Gastroesophageal sphincter (tissue), 3 donors: ENCODE measurements around the gene KIRREL1.

Source experiments
- CTCF ChIP-seq, 4 experiments: fragments of 200-600 bp in 2 of 4; fragments of 450-650 bp in 2 of 4; sonication (generic) in 1 of 4; IDR thresholded peaks; one replicate each; pipeline ENCODE4 v1.5.1; 2017 to 2019; ENCODE audit warnings: antibody characterized with exemption in 4 of 4, mild to moderate bottlenecking in 2 of 4, moderate library complexity in 2 of 4
- EP300 ChIP-seq: sonication (generic); formaldehyde crosslinking; IDR thresholded peaks from one replicate; pipeline ENCODE4 v1.6.1; 2017; ENCODE audit warnings: antibody characterized with exemption, mild to moderate bottlenecking
- POLR2AphosphoS5 ChIP-seq: sonication (generic); formaldehyde crosslinking; IDR thresholded peaks from one replicate; pipeline ENCODE4 v1.6.1; 2017; ENCODE audit warnings: antibody characterized with exemption

DNA sequence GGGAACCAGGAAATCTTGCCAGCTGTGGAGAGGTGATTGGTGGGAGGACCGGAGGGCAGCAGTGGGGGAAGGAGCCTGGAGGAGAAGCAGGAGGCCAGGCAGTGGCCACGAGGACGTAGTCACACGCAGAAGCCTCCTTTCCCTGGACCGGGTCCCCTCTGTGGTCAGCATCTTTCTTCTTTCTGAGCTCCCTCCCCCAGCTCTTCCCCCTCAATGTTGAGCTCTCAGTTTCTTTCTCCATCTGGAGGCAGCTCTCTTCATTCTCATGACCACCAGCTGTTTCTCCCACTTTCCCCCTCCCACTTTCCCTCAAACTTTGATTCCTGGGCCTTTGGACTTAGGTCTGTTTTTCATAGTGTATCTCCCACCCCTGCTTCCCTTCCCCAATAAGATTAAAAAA is 18.3 kb downstream of the KIRREL1 start:
- no peak for TF ChIP-seq CTCF (IDR thresholded peaks at IDR 0.05)
- no peak for TF ChIP-seq EP300
- no peak for TF ChIP-seq POLR2AphosphoS5
